Mucosa of stomach (tissue), 1 donor: Measurements from ENCODE around the gene HECW1.
"Not testable (repeated sequence)": the region's sequence is repeated elsewhere in the genome, so short reads cannot be mapped to it uniquely, and the experiment has no call there.

ENCODE experiments used
- H3K27me3 ChIP-seq: one replicate; pipeline ENCODE4 v1.7.0; 2013; ENCODE audit warnings: mild to moderate bottlenecking, low read length; ENCODE audit not compliant: control insufficient read depth, insufficient read depth
- H3K36me3 ChIP-seq: one replicate; pipeline ENCODE4 v1.7.0; 2013; ENCODE audit warnings: low read length; ENCODE audit not compliant: control insufficient read depth, insufficient read depth
- H3K4me1 ChIP-seq: one replicate; pipeline ENCODE4 v1.7.0; 2013; ENCODE audit warnings: mild to moderate bottlenecking, low read length; ENCODE audit not compliant: control insufficient read depth, insufficient read depth
- H3K4me3 ChIP-seq: one replicate; pipeline ENCODE4 v1.7.0; 2013; ENCODE audit warnings: low read length
- H3K9ac ChIP-seq: one replicate; pipeline ENCODE4 v1.7.0; 2013; ENCODE audit warnings: mild to moderate bottlenecking, low read length, moderate library complexity
- H3K9me3 ChIP-seq: one replicate; pipeline ENCODE4 v1.7.0; 2013; ENCODE audit warnings: mild to moderate bottlenecking, low read length, moderate library complexity; ENCODE audit not compliant: control insufficient read depth
- donor health status: Pancreatic carcinoma.

Gene HECW1

GRCh38 chr7:43112459-43112940 lies at the start of gene HECW1:
Gene HECW1, plus strand, starts transcription at chr7:43112647. Its CDS starts 131,259 bp downstream, at chr7:43243906.
- Histone ChIP-seq H3K36me3 (no peaks in the 10 kb centered on the region), H3K9me3 (no peaks in the 10 kb centered on the region), H3K4me3 (no peak within 1 kb of the TSS), H3K4me1 (no peaks in the 10 kb centered on the region), H3K27me3 (peaks cover 50% of the 10 kb centered on the region), H3K9ac (no peak within 1 kb of the TSS)

DNA sequence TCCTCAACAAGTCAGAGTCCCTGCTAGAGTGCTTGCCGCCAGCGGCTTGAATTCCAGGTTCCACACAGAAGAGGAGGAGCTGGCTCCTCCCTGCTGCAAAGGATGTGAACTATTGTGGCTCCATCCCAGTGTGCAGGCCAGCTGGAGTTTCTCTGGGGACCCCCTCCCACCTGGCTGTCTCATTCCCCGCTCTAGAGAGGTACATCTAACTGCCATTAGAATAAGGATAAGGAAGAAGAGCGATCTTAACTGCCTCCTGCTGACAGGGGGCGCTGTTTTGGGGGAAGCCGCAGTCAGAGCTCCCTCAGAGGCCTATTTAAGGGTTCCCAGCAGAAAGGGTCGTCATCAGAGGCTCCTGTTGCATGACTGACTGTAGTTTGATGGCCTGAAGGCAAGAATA lies 40.8 kb upstream of the HECW1 start:
- H3K36me3 ChIP-seq = no peaks in the 10 kb centered on the region
- no peaks in the 10 kb centered on the region for H3K27me3 ChIP-seq
- no peaks in the 10 kb centered on the region for H3K4me1 ChIP-seq
- no peak overlapping the region for H3K9ac ChIP-seq
- H3K9me3 ChIP-seq = no peaks in the 10 kb centered on the region
- H3K4me3 ChIP-seq = no peak overlapping the region

DNA sequence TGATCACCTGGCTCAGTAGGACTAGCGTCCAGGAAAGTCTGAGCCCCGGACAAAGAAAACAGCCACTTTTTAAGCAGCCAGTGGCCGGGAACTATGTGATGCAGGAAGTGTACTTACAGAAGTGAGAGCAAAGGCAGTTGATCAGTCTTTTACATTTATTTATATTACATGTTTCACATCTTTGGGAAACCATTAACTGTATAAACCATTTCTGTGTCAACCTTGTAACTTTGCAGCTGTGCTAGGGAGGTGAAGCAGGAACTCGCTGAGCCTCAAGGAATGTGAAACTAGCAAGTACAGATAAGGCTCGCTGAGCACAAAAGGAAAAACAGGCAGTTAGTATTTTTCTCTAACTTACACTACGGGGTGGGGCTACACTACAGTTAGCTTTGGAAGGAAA lies 39.9 kb upstream of the HECW1 start:
- Histone ChIP-seq H3K9ac (no peak overlapping the region), H3K4me3 (no peak overlapping the region), H3K36me3 (no peaks in the 10 kb centered on the region), H3K4me1 (no peaks in the 10 kb centered on the region), H3K9me3 (no peaks in the 10 kb centered on the region), H3K27me3 (no peaks in the 10 kb centered on the region)

GRCh38 chr7:43073811-43074210 lies 38.6 kb upstream of the HECW1 start:
- H3K4me3 ChIP-seq, H3K36me3 ChIP-seq, H3K4me1 ChIP-seq, H3K9ac ChIP-seq, H3K27me3 ChIP-seq, H3K9me3 ChIP-seq: not testable (repeated sequence)

GRCh38 chr7:43076189-43076605 lies 36.2 kb upstream of the HECW1 start:
- Histone ChIP-seq H3K4me3 (no peak overlapping the region), H3K9ac (no peak overlapping the region), H3K4me1 (no peaks in the 10 kb centered on the region), H3K27me3 (no peaks in the 10 kb centered on the region), H3K36me3 (no peaks in the 10 kb centered on the region), H3K9me3 (no peaks in the 10 kb centered on the region)

DNA sequence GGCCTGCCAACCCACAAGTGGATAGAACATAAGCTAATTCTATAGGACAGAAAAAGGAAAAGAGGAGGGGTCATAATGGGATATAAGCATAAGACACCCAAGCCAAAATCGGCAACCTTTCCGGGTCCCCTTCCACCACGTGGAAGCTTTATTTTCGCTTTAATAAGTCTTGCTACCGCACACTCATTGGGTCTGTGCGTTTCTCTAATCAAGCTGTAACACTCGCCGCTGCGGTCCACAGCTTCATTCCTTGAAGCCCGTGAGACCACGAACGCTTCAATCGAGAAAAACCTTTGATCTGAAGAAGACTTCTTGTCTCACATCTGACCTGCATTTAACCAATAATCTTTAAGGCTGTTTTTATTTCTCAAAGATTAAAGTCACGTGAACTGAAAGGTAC lies 35.8 kb upstream of the HECW1 start:
- no peaks in the 10 kb centered on the region for H3K36me3 ChIP-seq
- H3K27me3 ChIP-seq = no peaks in the 10 kb centered on the region
- no peak overlapping the region for H3K4me3 ChIP-seq
- H3K9ac ChIP-seq = no peak overlapping the region
- no peaks in the 10 kb centered on the region for H3K9me3 ChIP-seq
- no peaks in the 10 kb centered on the region for H3K4me1 ChIP-seq

DNA sequence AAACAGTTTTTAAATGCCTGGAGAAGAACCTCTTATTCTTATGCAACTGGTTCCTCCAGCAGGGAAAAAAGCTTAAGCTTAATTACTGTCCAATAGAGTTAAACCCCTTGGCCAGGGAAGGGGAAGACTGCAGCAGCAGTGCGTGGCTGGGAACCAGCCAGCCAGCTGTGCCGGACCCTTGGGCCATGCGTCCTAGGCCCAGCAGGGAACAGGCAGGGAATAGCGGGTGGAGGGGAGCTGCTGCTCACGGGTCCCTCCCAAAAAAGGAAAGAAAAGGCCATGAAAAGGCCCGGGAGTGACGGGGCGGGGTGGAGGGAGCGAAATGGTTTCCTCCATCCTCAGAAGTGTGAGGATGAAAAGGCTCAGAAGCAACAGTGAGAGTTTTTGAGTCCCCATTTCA lies 35.2 kb upstream of the HECW1 start:
- Histone ChIP-seq H3K4me3 (no peak overlapping the region), H3K9me3 (no peaks in the 10 kb centered on the region), H3K4me1 (no peaks in the 10 kb centered on the region), H3K9ac (no peak overlapping the region), H3K36me3 (no peaks in the 10 kb centered on the region), H3K27me3 (no peaks in the 10 kb centered on the region)

DNA sequence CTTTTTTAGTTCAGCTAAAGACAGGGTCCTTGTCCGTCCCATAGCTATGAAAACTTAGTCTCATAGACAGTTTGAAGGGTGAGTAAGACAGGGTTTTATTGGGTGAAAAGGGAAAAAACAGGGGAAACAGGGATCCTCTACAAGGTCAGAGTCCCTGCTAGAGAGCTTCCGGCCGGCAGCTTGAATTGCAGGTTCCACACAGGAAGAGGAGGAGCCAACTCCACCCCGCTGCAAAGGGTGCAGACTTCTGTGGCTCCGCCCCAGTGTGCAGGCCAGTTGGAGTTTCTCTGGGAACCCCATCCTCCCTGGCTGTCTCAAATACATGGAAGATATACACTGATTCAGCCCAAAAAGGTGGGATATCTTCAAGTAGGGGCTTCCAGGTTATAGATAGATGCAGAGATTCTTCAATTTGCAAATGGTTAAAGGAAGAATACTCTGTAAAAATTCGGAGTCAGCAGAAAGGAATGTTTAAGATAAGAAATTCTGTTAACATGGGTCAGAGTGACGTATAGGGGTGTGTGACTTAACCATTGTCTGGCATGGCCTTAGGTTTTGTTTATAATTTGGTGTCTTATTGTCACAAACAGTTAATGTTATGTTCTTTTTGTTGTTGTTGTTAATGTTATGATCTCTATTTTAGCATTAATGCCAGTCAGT lies 34.6 kb upstream of the HECW1 start:
- H3K36me3 ChIP-seq = no peaks in the 10 kb centered on the region
- no peaks in the 10 kb centered on the region for H3K4me1 ChIP-seq
- no peak overlapping the region for H3K9ac ChIP-seq
- no peaks in the 10 kb centered on the region for H3K27me3 ChIP-seq
- H3K9me3 ChIP-seq = no peaks in the 10 kb centered on the region
- H3K4me3 ChIP-seq = no peak overlapping the region

DNA sequence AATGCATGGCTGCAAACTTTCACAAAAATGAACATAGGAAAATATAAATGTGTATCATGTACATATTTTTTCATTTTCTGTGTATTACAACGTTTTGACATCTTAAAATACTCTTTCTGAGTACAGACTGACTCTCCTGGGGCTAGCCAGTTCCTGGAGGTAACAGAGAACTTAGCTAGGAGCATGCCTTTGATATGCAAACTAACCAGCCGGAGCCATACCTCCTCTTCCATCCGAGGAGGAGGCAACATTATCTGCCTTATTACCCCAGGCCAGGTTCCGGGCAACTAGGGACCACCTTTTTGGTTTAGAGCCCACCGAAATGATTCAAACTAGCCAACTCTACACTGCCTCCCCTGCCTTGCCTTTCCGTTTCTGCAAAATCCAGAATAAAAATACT lies 33.7 kb upstream of the HECW1 start:
- Histone ChIP-seq H3K27me3 (no peaks in the 10 kb centered on the region), H3K4me3 (no peak overlapping the region), H3K4me1 (no peaks in the 10 kb centered on the region), H3K36me3 (no peaks in the 10 kb centered on the region), H3K9ac (no peak overlapping the region), H3K9me3 (no peaks in the 10 kb centered on the region)

- Histone ChIP-seq H3K4me3 (no peak overlapping the region), H3K9ac (no peak overlapping the region), H3K4me1 (no peaks in the 10 kb centered on the region), H3K36me3 (no peaks in the 10 kb centered on the region), H3K9me3 (no peaks in the 10 kb centered on the region), H3K27me3 (no peaks in the 10 kb centered on the region)
These were observed 30.8 kb upstream of the HECW1 start for GRCh38 chr7:43081603-43082002.

DNA sequence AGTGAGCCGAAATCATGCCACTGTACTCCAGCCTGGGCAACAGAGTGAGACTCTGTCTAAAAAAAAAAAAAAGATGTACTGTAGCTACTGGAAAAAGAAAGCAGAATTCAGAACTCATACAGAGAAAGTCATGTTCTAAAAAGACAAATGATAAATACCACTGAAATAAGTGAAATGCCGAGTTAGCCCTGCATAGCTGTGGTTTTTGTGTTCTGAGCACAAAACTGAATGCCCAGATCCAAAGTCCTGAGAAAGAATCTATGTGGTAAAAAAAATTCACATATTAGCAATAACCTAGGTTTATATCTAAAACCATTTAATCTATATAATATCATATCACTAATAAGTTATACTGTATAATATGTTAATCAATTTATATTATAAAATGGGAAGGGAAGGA lies 29.3 kb upstream of the HECW1 start:
- Histone ChIP-seq H3K4me3 (no peak overlapping the region), H3K9me3 (no peaks in the 10 kb centered on the region), H3K4me1 (no peaks in the 10 kb centered on the region), H3K36me3 (no peaks in the 10 kb centered on the region), H3K27me3 (no peaks in the 10 kb centered on the region), H3K9ac (no peak overlapping the region)

DNA sequence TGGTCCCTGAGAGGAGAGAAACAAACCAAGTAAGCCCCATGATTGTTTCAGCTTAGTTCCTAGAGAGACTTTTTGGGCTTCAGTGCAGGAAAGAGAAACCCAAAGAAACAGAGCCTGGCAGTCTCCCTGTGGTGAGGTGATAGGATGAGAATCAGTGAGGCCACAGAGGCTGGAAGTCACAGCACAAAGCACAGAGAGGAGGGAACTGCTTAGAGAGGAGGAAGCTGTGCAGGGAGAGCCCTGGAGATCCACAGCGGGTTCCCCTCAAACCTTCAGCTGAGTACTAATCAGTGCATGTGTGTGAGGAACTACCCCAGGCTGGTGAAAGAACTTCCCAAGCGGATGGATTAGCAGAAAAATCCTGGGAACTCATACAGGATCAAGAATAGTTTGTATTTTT lies 27.4 kb upstream of the HECW1 start:
- H3K4me1 ChIP-seq = no peaks in the 10 kb centered on the region
- no peaks in the 10 kb centered on the region for H3K9me3 ChIP-seq
- no peak overlapping the region for H3K9ac ChIP-seq
- H3K27me3 ChIP-seq = no peaks in the 10 kb centered on the region
- H3K4me3 ChIP-seq = no peak overlapping the region
- no peaks in the 10 kb centered on the region for H3K36me3 ChIP-seq

- Histone ChIP-seq H3K9ac (no peak overlapping the region), H3K9me3 (no peaks in the 10 kb centered on the region), H3K4me3 (no peak overlapping the region), H3K4me1 (no peaks in the 10 kb centered on the region), H3K27me3 (no peaks in the 10 kb centered on the region), H3K36me3 (no peaks in the 10 kb centered on the region)
These were observed 26.5 kb upstream of the HECW1 start for GRCh38 chr7:43085992-43086391.
